DOHH2 (cell line): ENCODE results near the gene DES.

Experiments
- EZH2phosphoT487 ChIP-seq: fragments of 200-600 bp; sonication (generic); IDR thresholded peaks from 2 replicates; pipeline ENCODE4 v1.6.1; 2017; ENCODE audit warnings: borderline replicate concordance, mild to moderate bottlenecking, antibody characterized with exemption, low read length, moderate library complexity, mixed read lengths
- TF ChIP-seq, protein P1 (sequence below): fragments of 200-600 bp; sonication (generic); IDR thresholded peaks from one replicate; pipeline ENCODE4 v1.5.1; 2014; ENCODE audit warnings: antibody characterized with exemption, mild to moderate bottlenecking, low read depth, low read length; ENCODE audit not compliant: poor library complexity, severe bottlenecking

DNA sequence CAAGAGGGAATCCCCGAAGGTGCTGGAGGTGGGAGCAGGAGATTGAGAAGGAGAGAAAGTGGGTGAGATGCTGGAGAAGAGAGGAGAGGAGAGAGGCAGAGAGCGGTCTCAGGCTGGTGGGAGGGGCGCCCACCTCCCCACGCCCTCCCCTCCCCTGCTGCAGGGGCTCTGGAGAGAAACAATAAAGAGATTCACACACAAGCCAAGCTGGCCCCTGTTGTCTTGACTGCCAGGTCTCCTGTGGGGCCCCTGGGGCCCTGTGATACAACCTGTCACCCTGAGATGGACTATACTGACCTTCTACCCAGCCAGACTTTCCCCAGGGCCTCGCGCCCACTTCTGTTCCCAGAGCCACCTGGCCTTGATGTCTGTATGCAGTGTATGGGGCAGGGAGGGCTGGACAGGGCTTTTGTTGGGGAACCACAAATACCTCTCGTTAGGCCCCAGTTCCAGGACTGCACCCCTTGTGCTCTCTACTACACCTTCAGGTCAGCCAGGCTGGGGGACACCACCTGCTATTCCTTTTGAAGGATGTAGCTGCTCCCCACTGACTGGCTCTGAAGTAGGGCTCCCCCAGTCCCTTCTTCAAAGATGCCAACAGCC, 8.5 kb downstream of the DES start:
- TF ChIP-seq, protein P1, sequence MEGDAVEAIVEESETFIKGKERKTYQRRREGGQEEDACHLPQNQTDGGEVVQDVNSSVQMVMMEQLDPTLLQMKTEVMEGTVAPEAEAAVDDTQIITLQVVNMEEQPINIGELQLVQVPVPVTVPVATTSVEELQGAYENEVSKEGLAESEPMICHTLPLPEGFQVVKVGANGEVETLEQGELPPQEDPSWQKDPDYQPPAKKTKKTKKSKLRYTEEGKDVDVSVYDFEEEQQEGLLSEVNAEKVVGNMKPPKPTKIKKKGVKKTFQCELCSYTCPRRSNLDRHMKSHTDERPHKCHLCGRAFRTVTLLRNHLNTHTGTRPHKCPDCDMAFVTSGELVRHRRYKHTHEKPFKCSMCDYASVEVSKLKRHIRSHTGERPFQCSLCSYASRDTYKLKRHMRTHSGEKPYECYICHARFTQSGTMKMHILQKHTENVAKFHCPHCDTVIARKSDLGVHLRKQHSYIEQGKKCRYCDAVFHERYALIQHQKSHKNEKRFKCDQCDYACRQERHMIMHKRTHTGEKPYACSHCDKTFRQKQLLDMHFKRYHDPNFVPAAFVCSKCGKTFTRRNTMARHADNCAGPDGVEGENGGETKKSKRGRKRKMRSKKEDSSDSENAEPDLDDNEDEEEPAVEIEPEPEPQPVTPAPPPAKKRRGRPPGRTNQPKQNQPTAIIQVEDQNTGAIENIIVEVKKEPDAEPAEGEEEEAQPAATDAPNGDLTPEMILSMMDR: no peak
- no peak for TF ChIP-seq EZH2phosphoT487
